GM04504 (cell line): ENCODE data around the gene GINM1.

Experiments used
- DNase-seq: peaks from one replicate; pipeline ENCODE4 v3.0.0-alpha.2; 2012; ENCODE audit warnings: low read depth

The GINM1 gene

GRCh38 chr6:149565527-149566409, at the start of gene GINM1:
TSS of gene GINM1 (plus strand) at chr6:149566375. CDS start at chr6:149566415, 40 bp downstream.
- DNase-seq: peak; percentile 88

GRCh38 chr6:149529650-149530049, 36.5 kb upstream of the GINM1 start:
- no peak for DNase-seq

GRCh38 chr6:149534742-149535141, 31.4 kb upstream of the GINM1 start:
- DNase-seq: no peak

GRCh38 chr6:149541139-149541538, 25.0 kb upstream of the GINM1 start:
- DNase-seq: no peak

- DNase-seq: no peak
Measured at GRCh38 chr6:149544646-149545257, 21.4 kb upstream of the GINM1 start.

GRCh38 chr6:149545258-149545753, 20.9 kb upstream of the GINM1 start:
- no peak for DNase-seq

- peak; percentile 86 for DNase-seq
Measured at GRCh38 chr6:149545754-149546471, 20.3 kb upstream of the GINM1 start, which contains the start of gene PPIL4. TSS of gene PPIL4 (minus strand) at chr6:149546043. CDS start at chr6:149546005, 38 bp downstream.

- no peak for DNase-seq
Measured at GRCh38 chr6:149551920-149552319, 14.3 kb upstream of the GINM1 start.

- no peak for DNase-seq
Measured at GRCh38 chr6:149558029-149558428, 8.1 kb upstream of the GINM1 start.

GRCh38 chr6:149559389-149559788, 6.8 kb upstream of the GINM1 start:
- no peak for DNase-seq

GRCh38 chr6:149560736-149561135, 5.4 kb upstream of the GINM1 start:
- no peak for DNase-seq

GRCh38 chr6:149563203-149563927, 2.8 kb upstream of the GINM1 start:
- peak; percentile 60 for DNase-seq

GRCh38 chr6:149563928-149564325, 2.2 kb upstream of the GINM1 start:
- DNase-seq: no peak

GRCh38 chr6:149566410-149567193, 427 bp downstream of the GINM1 start:
- DNase-seq: no peak

- no peak for DNase-seq
Measured at GRCh38 chr6:149567194-149567586, 1.0 kb downstream of the GINM1 start.

- DNase-seq: no peak
Measured at GRCh38 chr6:149567945-149568585, 1.9 kb downstream of the GINM1 start.

- no peak for DNase-seq
Measured at GRCh38 chr6:149580880-149581279, 14.7 kb downstream of the GINM1 start.

- DNase-seq: no peak
Measured at GRCh38 chr6:149581349-149581748, 15.2 kb downstream of the GINM1 start.

GRCh38 chr6:149586149-149586548, 20.0 kb downstream of the GINM1 start:
- no peak for DNase-seq

- DNase-seq: no peak
Measured at GRCh38 chr6:149592983-149593382, 26.8 kb downstream of the GINM1 start.
